Esophagus muscularis mucosa (tissue), 3 donors: ENCODE results near the gene TSPAN5.
A peak's percentile ranks its signal among the peaks of the same experiment; 100 is the strongest.

Experiments used
- CTCF ChIP-seq, 3 experiments: fragments of 200-600 bp in 2 of 3; fragments of 450-650 bp in 1 of 3; sonication (generic) in 2 of 3; IDR thresholded peaks; one replicate each; pipeline ENCODE4 v1.5.1; 2017 to 2019; ENCODE audit warnings: antibody characterized with exemption in 3 of 3, mild to moderate bottlenecking in 2 of 3, moderate library complexity in 1 of 3
- POLR2A ChIP-seq: fragments of 450-650 bp; IDR thresholded peaks from one replicate; pipeline ENCODE4 v1.6.1; 2017; ENCODE audit warnings: antibody characterized with exemption, moderate library complexity, mild to moderate bottlenecking, low read depth

DNA sequence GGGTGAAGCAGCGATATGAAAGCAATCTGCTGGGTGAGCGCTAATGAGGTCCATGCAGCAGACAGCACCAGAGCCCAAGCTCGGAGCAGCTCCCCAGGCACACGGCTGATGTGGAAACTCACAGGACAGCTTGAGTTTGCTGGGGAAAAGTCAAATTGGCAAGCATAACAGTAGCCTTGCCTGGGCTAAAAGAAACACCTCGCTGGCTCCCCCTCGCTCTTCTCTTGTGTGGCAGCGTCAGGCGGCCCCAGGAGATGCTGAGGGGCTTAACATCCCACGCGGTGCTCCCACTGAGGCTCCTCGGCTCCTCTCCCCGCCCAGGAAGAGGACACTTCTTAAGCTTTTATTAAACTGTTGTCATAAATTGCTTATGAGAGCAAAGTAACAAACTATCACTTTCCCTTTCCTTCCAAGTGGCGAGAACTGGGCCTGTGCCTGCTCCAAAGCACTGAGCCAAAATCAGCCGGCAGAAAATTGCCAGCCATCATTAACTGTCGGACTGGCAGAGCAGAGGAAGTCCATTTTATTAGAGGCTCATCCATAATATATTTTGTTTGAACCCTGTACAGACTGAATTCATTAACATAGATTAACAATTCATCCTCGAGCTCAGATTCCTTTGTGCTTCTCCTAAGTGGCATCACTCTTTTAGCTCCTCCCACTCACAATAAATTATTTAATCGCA, 111.4 kb downstream of the TSPAN5 start:
- no peak for TF ChIP-seq POLR2A
- peak; percentile 12 to 17 (median 16) for TF ChIP-seq CTCF (IDR thresholded peaks at IDR 0.05)
